ENCODE data around the gene AVPR2.

AVPR2 gene

GRCh38 chrX:153913211-153913610 lies 8.7 kb downstream of the AVPR2 start:
- Histone ChIP-seq H3K9me3 (no peaks in the 10 kb centered on the region), H3K27me3 (no peaks in the 10 kb centered on the region), H3K4me3 (ENCODE audit: low read depth in 1 of 2, low read length in 1 of 2) (no peak overlapping the region), H3K27ac (no peak overlapping the region), H3K4me1 (ENCODE audit: control insufficient read depth in 1 of 2, insufficient read depth in 1 of 2, low read depth in 1 of 2, low read length in 1 of 2) (no peaks in the 10 kb centered on the region), H3K36me3 (peaks cover 94% of the 10 kb centered on the region)
- TF ChIP-seq CTCF (IDR thresholded peaks at IDR 0.05): no peak

- Histone ChIP-seq H3K27me3 (no peaks in the 10 kb centered on the region), H3K4me1 (ENCODE audit: control insufficient read depth in 1 of 2, insufficient read depth in 1 of 2, low read depth in 1 of 2, low read length in 1 of 2) (no peaks in the 10 kb centered on the region), H3K36me3 (peaks cover 94% of the 10 kb centered on the region), H3K27ac (no peak overlapping the region), H3K9me3 (no peaks in the 10 kb centered on the region), H3K4me3 (ENCODE audit: low read depth in 1 of 2, low read length in 1 of 2) (no peak overlapping the region)
- no peak for TF ChIP-seq CTCF (IDR thresholded peaks at IDR 0.05)
Observed at GRCh38 chrX:153913701-153914100, 9.2 kb downstream of the AVPR2 start.

GRCh38 chrX:153917869-153918268 lies 13.4 kb downstream of the AVPR2 start:
- Histone ChIP-seq H3K4me1 (ENCODE audit: control insufficient read depth in 1 of 2, insufficient read depth in 1 of 2, low read depth in 1 of 2, low read length in 1 of 2) (peaks cover 18 to 19% of the 10 kb centered on the region in 2 experiments), H3K9me3 (no peaks in the 10 kb centered on the region), H3K36me3 (peaks cover 82% of the 10 kb centered on the region), H3K4me3 (ENCODE audit: low read depth in 1 of 2, low read length in 1 of 2) (no peak overlapping the region), H3K27me3 (no peaks in the 10 kb centered on the region), H3K27ac (no peak overlapping the region)
- TF ChIP-seq CTCF (IDR thresholded peaks at IDR 0.05): no peak

GRCh38 chrX:153919281-153919680 lies 14.8 kb downstream of the AVPR2 start:
- Histone ChIP-seq H3K27me3 (no peaks in the 10 kb centered on the region), H3K4me3 (ENCODE audit: low read depth in 1 of 2, low read length in 1 of 2) (no peak overlapping the region), H3K27ac (no peak overlapping the region), H3K9me3 (no peaks in the 10 kb centered on the region), H3K36me3 (peaks cover 68% of the 10 kb centered on the region), H3K4me1 (ENCODE audit: control insufficient read depth in 1 of 2, insufficient read depth in 1 of 2, low read depth in 1 of 2, low read length in 1 of 2) (peaks cover 31 to 34% of the 10 kb centered on the region in 2 experiments)
- TF ChIP-seq CTCF (IDR thresholded peaks at IDR 0.05): no peak

GRCh38 chrX:153920546-153920945 lies 16.1 kb downstream of the AVPR2 start:
- H3K36me3 ChIP-seq: peaks cover 57% of the 10 kb centered on the region
- H3K4me3 ChIP-seq (ENCODE audit: low read depth in 1 of 2, low read length in 1 of 2): no peak overlapping the region
- H3K27ac ChIP-seq: no peak overlapping the region
- H3K9me3 ChIP-seq: no peaks in the 10 kb centered on the region
- H3K27me3 ChIP-seq: no peaks in the 10 kb centered on the region
- TF ChIP-seq CTCF (IDR thresholded peaks at IDR 0.05): no peak
- H3K4me1 ChIP-seq (ENCODE audit: control insufficient read depth in 1 of 2, insufficient read depth in 1 of 2, low read depth in 1 of 2, low read length in 1 of 2): peaks cover 31 to 46% of the 10 kb centered on the region in 2 experiments

GRCh38 chrX:153921070-153921469 lies 16.6 kb downstream of the AVPR2 start:
- peaks cover 31 to 51% of the 10 kb centered on the region in 2 experiments for H3K4me1 ChIP-seq (ENCODE audit: control insufficient read depth in 1 of 2, insufficient read depth in 1 of 2, low read depth in 1 of 2, low read length in 1 of 2)

More at GRCh38 chrX:153921070-153921469, 16.6 kb downstream of the AVPR2 start:
- H3K27ac ChIP-seq: peak overlapping the region; percentile 100
- no peak for TF ChIP-seq CTCF (IDR thresholded peaks at IDR 0.05)
- H3K9me3 ChIP-seq: no peaks in the 10 kb centered on the region
- no peak overlapping the region for H3K4me3 ChIP-seq (ENCODE audit: low read depth in 1 of 2, low read length in 1 of 2)
- peaks cover 52% of the 10 kb centered on the region for H3K36me3 ChIP-seq
- H3K27me3 ChIP-seq: no peaks in the 10 kb centered on the region
